GM18907 (cell line): ENCODE data around the gene CEP350.

Experiments used
- ATAC-seq: cut with Tn5 transposase; IDR thresholded peaks from one replicate; pipeline ENCODE4 v1.9.1; 2021; ENCODE audit warnings: mild to moderate bottlenecking, moderate library complexity; ENCODE audit not compliant: unreplicated experiment

Gene CEP350, protein sequence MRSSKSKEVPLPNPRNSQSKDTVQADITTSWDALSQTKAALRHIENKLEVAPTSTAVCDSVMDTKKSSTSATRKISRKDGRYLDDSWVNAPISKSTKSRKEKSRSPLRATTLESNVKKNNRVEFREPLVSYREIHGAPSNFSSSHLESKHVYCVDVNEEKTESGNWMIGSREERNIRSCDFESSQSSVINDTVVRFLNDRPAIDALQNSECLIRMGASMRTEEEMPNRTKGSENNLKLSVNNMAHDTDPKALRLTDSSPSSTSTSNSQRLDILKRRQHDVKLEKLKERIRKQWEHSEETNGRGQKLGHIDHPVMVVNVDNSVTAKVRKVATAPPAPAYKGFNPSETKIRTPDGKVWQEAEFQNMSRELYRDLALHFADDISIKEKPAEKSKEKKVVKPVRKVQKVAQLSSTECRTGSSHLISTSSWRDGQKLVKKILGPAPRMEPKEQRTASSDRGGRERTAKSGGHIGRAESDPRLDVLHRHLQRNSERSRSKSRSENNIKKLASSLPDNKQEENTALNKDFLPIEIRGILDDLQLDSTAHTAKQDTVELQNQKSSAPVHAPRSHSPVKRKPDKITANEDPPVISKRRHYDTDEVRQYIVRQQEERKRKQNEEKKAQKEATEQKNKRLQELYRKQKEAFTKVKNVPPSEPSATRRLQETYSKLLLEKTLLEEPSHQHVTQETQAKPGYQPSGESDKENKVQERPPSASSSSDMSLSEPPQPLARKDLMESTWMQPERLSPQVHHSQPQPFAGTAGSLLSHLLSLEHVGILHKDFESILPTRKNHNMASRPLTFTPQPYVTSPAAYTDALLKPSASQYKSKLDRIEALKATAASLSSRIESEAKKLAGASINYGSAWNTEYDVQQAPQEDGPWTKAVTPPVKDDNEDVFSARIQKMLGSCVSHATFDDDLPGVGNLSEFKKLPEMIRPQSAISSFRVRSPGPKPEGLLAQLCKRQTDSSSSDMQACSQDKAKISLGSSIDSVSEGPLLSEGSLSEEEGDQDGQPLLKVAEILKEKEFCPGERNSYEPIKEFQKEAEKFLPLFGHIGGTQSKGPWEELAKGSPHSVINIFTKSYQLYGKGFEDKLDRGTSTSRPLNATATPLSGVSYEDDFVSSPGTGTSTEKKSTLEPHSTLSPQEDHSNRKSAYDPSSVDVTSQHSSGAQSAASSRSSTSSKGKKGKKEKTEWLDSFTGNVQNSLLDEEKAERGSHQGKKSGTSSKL (N-terminal part only)

DNA sequence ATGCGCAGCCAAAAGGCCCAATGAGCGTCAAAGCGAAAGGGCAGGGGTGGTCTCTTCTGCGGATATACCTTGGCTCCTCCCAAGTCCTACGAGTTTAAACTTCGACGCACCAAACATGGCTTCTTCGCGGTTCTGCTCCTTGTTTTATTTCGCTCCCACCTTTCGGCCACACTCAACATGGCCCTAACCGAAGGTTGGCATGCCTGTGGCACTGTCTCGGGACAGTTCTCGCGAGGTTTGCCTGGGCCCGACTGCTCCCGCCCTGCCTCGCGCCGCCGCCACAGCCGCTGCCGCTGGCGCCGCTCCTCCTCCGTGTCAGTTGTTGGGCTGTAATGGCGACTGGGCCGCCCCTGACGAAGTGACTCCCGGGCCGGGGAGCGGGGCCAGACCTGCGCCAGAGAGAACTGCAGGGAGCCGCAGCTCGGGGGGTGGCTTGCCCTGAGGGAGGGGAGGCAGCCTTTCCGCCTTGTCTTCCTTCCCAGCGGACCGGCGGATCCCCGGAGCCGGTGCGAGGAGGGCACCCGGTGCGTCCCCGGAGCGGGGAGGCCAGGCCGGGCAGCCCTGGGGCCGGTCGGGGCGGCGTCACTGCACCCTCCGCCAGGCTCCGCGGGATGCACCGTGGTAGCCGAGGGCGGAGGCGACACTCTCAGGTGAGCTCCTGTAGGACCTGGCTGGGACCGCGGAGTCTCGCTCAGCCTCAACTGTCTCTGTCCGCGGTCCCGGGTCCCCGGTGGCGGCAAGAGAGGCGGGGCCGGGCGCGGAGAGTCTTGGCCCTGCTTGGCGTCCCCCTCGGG, at the start of gene CEP350:
Gene CEP350, plus strand, starts transcription at position 318 of the 794 bp plus-strand sequence. CDS start 31,372 bp downstream, outside the sequence.
- peak; percentile 95 for ATAC-seq

DNA sequence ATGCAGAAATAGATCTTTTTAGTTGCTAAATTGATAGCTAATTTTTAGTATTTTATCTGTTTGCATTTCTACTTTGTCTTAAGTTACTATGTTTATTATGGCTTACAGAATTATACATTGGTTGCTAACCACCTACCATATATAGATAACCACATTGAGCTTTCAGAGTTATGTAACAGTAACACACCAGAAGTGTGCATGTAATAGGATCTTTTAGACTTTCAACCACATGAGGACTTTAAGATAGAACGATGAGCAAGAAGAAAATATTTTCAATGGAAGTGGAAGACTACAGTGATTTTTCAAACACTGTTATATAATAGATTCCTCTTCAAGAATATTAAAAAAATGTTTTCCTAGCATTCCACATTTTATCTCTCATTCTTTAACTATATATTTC, 43.7 kb upstream of the CEP350 start:
- ATAC-seq = no peak

DNA sequence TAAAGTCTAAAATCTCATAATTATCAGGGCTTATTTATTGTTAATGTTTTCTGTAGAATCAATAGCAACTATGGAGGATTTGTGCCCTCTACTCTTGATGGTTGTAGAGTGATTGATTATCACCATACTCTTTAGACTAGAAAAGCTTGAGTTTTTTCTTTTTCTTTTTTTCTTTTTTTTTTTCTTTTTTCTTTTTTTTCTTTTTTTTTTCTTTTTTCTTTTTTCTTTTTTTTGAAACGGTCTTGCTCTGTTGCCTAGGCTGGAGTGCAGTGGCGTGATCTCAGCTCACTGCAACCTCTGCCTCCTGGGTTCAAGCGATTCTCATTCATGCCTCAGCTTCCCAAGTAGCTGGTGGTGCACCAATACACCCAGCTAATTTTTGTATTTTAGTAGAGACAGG, 42.8 kb upstream of the CEP350 start:
- no peak for ATAC-seq

DNA sequence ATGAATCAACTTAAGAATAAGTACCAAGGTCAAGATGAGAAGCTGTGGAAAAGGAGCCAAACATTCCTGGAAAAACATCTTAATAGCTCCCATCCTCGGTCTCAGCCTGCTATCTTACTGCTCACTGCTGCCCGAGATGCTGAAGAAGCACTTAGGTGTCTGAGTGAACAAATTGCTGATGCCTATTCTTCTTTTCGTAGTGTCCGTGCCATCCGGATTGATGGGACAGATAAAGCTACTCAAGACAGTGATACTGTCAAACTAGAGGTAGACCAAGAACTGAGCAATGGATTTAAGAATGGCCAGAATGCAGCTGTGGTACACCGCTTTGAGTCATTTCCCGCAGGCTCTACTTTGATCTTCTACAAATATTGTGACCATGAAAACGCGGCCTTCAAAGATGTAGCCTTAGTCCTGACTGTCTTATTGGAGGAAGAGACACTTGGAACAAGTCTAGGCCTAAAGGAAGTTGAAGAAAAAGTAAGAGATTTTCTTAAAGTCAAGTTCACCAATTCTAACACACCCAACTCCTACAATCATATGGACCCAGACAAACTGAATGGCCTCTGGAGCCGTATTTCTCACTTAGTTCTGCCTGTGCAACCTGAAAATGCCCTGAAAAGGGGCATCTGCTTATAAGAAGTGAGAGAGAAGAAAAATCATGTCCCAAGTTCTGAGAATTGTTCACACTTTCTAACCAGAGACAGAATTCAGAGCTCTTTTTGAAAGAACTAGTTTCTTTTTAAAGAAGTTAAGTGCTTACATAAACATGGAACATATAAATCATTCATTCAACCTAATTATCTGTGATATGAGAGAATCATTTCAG, 36.8 kb upstream of the CEP350 start:
- ATAC-seq = no peak

DNA sequence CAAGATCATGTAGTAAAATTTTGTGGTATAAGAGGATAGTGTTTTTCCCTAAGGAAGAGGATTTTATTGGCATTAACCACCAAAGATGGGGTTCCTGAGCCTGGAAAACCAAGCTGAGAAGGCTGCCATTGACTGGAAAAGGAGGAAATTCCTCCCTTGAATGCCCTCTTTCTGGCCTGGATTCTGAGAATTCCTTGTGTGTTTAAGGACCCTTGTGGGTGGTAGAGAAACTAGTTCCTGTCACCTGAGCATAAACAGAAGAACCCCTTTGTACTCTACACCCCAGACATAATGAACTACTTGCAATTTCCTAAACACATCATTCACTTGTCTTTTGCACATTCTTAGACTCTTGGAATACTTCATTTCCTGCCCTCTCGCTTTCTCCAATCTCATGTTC, 33.1 kb upstream of the CEP350 start:
- ATAC-seq = no peak

DNA sequence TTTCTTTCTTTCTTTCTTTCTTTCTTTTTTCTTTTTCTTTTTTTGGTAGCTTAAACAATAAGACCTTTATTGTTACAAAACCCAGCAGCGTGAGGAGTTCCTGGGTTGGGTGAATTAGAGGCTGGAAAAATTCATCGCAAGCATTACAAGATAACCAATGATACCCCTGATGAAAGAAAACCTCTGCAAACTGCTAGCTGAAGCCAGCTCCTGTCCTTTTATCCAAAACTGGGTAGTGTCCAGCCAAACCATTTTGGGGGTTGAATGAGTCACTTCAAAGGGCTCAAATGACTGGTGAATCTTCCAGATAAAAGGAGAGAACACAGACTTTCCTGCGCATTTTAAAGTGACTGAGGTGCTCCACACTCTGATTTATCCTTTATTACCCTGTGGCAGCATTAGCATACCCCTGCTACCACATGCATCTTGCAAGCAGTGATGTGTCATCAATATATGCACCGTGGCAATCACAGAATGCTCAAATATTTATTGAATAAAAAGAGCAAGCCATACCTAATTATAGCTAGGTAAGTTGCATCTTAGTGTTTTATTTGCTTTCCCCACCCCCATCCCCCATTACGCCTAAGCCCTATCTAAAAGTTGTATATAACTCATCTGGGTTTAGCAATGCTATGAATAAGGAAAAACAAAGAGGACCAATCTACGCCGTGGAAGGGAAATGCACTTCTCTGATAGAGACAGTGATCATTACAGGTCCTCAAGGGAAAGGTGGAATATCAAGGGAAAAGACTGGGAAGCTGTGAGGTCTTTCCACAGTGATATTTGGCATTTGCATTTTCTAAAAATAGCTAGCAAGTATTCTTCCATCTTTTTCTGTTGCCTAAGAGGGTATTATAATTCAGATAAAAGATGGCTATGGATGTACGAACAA, 32.4 kb upstream of the CEP350 start:
- ATAC-seq = no peak

DNA sequence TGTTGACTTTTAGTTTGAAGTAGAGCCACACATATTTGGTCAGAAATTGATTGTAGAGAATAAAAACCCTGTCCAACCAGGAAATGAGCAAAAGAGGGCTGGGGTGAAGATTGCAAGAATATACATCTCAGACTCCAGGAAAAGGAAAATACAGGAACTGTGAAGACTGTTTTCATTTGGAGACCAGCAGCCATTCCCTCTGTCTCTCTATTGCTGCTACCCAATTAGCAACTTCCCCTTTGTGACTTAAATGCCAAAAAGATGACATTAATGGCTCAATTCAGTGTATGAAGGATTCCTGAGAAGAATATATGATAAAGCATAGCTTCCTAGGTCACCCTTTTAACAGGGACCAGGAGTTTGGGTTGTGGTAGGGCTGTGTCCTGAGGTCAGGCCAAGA, 31.6 kb upstream of the CEP350 start:
- no peak for ATAC-seq

DNA sequence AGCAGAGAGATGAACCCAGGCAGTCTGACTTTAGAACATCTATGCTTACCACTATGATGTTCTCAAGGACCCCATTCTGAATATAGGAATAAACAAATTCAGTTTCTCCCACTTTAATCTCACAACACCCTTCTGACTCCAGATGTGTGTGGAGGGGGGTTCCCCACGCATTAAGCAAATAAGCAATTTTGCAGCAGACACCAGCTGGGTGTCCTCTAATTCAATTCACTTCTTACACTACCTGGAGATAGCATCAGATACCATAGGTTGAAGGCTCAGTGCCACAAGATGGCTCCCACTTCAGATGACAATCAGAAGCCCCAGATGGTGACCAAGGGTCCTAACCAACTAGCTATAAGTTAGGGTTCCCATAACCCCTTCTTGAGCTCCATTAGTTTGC, 30.3 kb upstream of the CEP350 start:
- no peak for ATAC-seq

DNA sequence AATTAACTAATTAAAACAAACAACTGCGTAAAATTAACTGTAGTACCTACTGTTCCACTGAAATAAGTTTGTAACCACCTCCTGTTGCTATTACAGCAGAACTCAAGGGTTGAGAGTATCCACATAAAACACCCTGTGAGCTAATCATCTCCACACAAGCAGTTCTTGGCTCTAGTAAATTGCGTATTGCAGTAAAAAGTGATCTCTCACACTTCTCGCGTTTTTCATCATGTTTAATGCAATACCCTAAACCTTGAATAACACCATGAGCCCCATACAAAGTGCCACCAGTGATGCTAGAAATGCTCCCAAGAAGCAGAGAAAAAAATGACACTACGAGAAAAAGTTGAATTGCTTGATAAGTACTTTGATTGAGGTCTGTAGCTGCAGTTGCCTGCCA, 29.3 kb upstream of the CEP350 start:
- ATAC-seq = no peak

DNA sequence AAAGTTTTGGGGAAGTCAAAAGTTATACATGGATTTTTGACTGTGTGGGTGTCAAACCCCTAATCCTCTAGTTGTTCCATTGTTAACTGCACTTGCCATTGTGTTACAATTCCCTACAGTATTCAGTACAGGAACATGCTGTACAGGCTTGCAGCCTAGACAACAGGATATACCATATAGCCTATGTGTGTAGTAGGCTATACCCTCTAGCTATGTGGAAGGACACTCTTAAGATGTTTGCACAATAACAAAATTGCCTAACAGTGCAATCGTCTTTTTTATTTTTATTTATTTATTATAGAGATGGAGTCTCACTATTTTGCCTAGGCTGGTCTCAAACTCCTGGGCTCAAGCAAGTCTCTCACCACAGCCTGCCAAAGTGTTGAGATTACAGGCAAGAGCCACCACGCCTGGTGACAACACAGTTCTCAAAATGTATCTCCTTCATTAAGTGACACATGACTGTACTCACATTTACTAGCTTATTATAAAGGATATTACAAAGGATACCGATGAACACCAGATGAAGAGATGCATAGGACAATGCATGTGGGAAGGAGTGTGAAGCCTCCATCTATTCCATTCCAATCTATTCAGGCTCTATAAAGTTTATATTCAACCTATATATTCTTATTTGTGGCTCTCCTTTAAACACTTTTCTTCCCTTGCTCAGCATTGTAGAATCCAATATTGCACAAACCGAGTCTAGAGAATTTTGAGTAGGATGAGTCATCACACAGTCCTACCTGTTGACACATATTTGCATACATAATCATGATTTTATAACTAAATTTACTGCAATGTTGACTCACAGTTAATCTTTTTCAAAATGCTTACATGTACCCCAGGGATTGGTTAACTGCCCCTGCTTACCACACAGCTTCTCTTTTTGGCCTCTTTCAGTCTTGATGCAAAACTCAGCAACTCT, 28.4 kb upstream of the CEP350 start:
- no peak for ATAC-seq

DNA sequence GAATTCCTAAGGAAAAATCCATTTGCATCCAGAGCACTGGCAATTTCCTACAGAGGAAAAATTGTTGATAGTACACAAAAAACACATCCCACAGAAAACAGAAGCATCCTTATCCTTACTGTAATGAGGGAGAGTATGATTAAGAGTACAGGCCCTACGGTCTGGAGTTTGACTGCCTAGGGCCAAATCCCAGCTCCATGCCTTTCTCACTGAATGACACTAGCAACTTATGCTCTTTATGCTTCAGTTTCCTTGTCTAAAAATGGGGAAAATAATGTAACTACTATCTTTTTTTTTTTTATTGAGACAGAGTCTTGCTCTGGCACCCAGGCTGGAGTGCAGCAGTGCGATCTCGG, 27.8 kb upstream of the CEP350 start:
- ATAC-seq = no peak

DNA sequence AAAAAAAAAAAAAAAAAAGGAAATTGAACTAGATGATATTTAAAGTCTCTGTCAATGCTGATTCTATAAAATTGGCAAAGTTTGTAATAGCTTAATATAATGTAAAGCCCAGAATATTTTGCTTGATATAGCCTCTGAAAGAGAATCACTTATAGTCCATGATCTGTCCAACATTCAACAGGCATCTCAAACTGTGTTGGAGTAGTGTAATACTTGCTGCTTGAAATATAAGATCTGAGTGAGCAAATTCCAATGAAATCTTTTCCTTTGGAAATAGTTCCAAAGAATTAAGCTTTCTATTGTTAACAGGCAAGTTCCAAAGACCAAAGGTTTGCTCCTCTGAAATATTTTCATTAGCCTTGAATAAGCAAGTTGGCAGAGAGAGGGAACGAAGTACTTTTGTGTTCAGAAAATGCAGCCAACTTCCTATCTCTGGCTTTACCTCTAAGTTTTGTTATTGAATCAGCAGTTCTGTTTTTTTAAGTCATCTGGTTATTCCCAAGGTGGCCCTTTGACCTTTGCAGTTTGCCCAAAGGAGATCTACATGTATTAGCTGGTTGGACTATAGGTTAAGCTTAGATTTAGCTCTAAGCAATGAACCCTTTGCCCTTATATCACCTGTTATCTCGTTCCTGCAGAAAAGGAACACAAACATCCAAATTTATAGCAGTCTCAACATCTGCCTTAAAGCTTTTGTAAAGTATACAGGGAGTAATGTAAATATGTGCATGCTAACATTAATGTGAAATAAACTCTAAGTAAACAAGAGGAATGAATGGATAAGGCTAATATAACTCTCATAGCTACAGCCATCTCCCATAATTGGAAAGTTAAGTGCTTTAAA, 24.4 kb upstream of the CEP350 start:
- ATAC-seq = no peak

DNA sequence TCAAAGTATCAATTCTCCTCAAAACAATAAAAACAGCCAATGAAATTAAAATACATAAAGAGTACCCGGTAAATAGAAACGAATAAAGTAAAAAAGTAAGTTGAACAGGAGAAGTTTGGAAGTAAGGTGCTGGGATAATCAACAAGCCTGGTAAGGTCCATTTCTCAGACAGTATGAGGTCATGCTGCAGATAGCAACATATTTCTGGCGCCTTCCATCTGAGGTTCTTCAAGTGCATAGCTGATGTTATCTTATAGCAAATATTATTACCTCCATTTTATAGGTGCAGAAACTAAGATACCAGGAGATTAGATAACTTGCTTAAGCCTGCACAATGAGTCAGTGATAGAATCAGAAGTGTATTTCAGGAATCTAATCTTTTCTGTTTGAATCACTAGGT, 23.7 kb upstream of the CEP350 start:
- no peak for ATAC-seq

DNA sequence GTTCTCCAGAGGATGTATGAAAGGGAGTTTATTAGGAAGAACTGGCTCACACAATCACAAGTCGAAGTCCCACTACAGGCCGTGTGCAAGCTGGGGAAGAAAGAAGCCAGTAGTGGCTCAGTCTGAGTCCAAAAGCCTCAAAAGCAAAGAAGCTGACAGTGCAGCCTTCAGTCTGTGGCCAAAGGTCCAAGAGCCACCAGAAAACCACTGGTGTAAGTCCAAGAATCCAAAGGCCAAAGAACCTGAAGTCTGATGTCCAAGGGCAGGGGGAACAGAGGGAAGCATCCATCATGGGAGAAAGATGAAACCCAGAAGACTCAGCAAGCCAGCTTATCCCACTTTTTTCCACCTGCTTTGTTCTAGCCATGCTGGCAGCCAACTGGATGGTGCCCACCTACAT, 21.4 kb upstream of the CEP350 start:
- ATAC-seq = no peak

DNA sequence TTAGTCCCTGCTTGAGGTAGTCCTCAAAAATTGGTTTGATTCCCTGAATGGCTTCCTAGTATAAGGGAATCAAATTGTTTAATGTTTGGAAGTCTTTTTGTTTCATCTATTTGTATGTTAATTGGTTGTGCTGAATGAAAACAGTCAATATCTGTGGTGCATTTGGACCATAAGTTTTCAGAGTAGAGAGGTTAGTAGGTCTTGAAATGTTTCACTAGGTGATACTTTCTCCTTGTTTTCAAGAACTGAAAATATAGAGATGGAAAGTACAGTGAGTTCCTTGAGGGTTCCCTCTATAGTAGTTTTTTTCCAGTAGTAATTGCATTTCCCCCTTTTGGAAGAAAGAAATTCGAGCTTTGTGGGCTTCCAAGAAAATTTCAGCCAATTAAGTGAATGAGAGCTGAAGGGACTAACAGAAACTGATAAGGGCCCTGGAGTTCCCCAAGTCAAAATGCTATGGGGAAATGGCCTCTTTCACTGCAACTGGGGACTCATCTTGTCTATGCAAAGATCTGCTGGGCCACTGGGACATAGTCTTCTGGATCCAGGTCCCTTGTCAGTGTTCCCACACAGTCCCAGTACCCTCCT, 18.6 kb upstream of the CEP350 start:
- ATAC-seq = peak; percentile 64

DNA sequence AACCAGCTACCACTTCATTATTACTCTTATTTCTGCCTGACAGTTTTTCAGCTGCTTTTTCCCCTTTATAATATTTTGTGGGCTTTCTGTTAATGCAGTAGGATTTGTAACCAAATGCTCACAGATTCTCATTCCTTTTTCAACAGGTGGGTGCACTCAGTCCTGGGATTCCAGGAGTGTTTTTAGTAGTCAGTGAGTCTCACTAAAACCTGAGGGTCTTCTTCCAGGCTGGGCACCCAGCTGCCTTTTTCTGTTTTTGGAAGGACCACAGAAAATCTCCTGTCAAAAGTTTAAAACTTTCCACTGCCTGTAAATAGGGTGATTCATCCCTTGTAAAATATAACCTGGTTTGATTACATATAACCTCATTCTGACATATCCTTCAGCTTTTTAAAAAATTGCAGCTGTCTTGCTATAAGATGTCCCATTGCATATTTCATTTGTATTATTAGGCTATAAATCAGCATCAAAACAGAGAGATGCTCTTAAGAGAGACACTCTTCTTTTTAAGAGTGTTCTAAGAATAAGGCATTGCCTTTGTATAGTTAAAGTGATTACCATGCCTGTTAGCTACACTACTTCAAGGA, 16.8 kb upstream of the CEP350 start:
- ATAC-seq = no peak
